GM23338 (cell line): ENCODE measurements around the gene NYAP2. TPM values are rescaled to one million over a fixed set of nuclear protein-coding genes. Genes with fewer than 3 reads are reported as not detected.

Experiments used
- ATAC-seq: fragments of 200-7000 bp; cut with Tn5 transposase; 3 replicates; pipeline ENCODE4 v1.9.1; 2020
- DNase-seq: peaks from one replicate; pipeline ENCODE4 v3.0.0-alpha.2; 2015; ENCODE audit warnings: low spot score
- H2AFZ ChIP-seq: fragments of 200-600 bp; sonication (generic); 2 replicates; pipeline ENCODE4 v1.8.0; 2016; ENCODE audit warnings: antibody characterized with exemption, mild to moderate bottlenecking, moderate library complexity
- H3F3A ChIP-seq: fragments of 200-600 bp; sonication (generic); replicated peaks from 2 replicates; pipeline ENCODE4 v1.8.0; 2017; ENCODE audit warnings: antibody characterized with exemption, mixed run types, low read depth
- H3K27ac ChIP-seq: fragments of 200-600 bp; sonication (generic); 2 replicates; pipeline ENCODE4 v1.6.1; 2016; ENCODE audit warnings: low read depth
- H3K27me3 ChIP-seq: fragments of 200-600 bp; sonication (generic); 2 replicates; pipeline ENCODE4 v1.8.0; 2016; ENCODE audit warnings: mild to moderate bottlenecking, mixed run types, moderate library complexity; ENCODE audit not compliant: insufficient read depth
- H3K36me3 ChIP-seq: fragments of 200-600 bp; sonication (generic); 2 replicates; pipeline ENCODE4 v1.8.0; 2016; ENCODE audit warnings: mild to moderate bottlenecking; ENCODE audit not compliant: insufficient read depth
- H3K4me1 ChIP-seq: fragments of 200-600 bp; sonication (generic); 2 replicates; pipeline ENCODE4 v1.8.0; 2016; ENCODE audit warnings: mild to moderate bottlenecking, moderate library complexity; ENCODE audit not compliant: insufficient read depth
- H3K4me2 ChIP-seq: fragments of 200-600 bp; sonication (generic); 2 replicates; pipeline ENCODE4 v1.7.1; 2017; ENCODE audit warnings: mixed run types
- H3K4me3 ChIP-seq: fragments of 200-600 bp; sonication (generic); 2 replicates; pipeline ENCODE4 v1.6.1; 2016; ENCODE audit warnings: mixed run types
- H3K79me2 ChIP-seq: fragments of 200-600 bp; sonication (generic); replicated peaks from 2 replicates; pipeline ENCODE4 v1.8.0; 2017; ENCODE audit warnings: mild to moderate bottlenecking; ENCODE audit not compliant: insufficient read depth
- H3K9me2 ChIP-seq: fragments of 200-600 bp; sonication (generic); 2 replicates; pipeline ENCODE4 v1.8.0; 2017; ENCODE audit not compliant: insufficient read depth
- H4K20me1 ChIP-seq: fragments of 200-600 bp; sonication (generic); replicated peaks from 2 replicates; pipeline ENCODE4 v1.8.0; 2017; ENCODE audit warnings: mild to moderate bottlenecking; ENCODE audit not compliant: insufficient read depth
- H3K27ac Mint-ChIP-seq: 2 replicates; pipeline ENCODE4 v1.8.0; 2020; ENCODE audit warnings: inconsistent platforms, mild to moderate bottlenecking, moderate library complexity, mixed read lengths
- H3K27me3 Mint-ChIP-seq: 3 replicates; pipeline ENCODE4 v1.8.0; 2022; ENCODE audit warnings: low read depth, mild to moderate bottlenecking, moderate library complexity, mixed read lengths, inconsistent platforms; ENCODE audit not compliant: insufficient read depth, poor library complexity
- H3K36me3 Mint-ChIP-seq: 3 replicates; pipeline ENCODE4 v1.8.0; 2021; ENCODE audit warnings: low read depth, mild to moderate bottlenecking, inconsistent platforms, moderate library complexity, mixed read lengths
- H3K4me1 Mint-ChIP-seq: 3 replicates; pipeline ENCODE4 v1.8.0; 2020; ENCODE audit warnings: mild to moderate bottlenecking, inconsistent platforms, mixed read lengths
- H3K4me3 Mint-ChIP-seq: 3 replicates; pipeline ENCODE4 v1.8.0; 2021; ENCODE audit warnings: moderate library complexity, mild to moderate bottlenecking, inconsistent platforms, mixed read lengths
- H3K9me3 Mint-ChIP-seq: 3 replicates; pipeline ENCODE4 v1.8.0; 2020; ENCODE audit warnings: moderate library complexity, mild to moderate bottlenecking, inconsistent platforms, mixed read lengths
- CREB1 ChIP-seq: fragments of 250-450 bp; sonication (Bioruptor Pico); IDR thresholded peaks from 2 replicates; pipeline ENCODE4 v1.5.0; 2020; ENCODE audit warnings: low read depth, mild to moderate bottlenecking, moderate library complexity
- EZH2 ChIP-seq: fragments of 200-600 bp; sonication (generic); IDR thresholded peaks from one replicate; pipeline ENCODE4 v1.8.0; 2017; ENCODE audit warnings: antibody characterized with exemption, mild to moderate bottlenecking, low read depth; ENCODE audit not compliant: unreplicated experiment
- EZH2phosphoT487 ChIP-seq: fragments of 200-600 bp; sonication (generic); IDR thresholded peaks from one replicate; pipeline ENCODE4 v1.8.1; 2018; ENCODE audit warnings: antibody characterized with exemption; ENCODE audit not compliant: unreplicated experiment
- JUNB ChIP-seq: IDR thresholded peaks from one replicate; pipeline ENCODE4 v1.6.1; 2016; ENCODE audit warnings: antibody characterized with exemption; ENCODE audit not compliant: unreplicated experiment
- NANOG ChIP-seq: IDR thresholded peaks from 2 replicates; pipeline ENCODE4 v1.6.1; 2016; ENCODE audit warnings: antibody characterized with exemption, borderline replicate concordance
- POLR2AphosphoS5 ChIP-seq: IDR thresholded peaks from 2 replicates; pipeline ENCODE4 v1.6.1; 2016; ENCODE audit warnings: antibody characterized with exemption, low read depth
- REST ChIP-seq: IDR thresholded peaks from one replicate; pipeline ENCODE4 v1.6.1; 2018; ENCODE audit warnings: antibody characterized with exemption; ENCODE audit not compliant: unreplicated experiment
- STAT1 ChIP-seq: IDR thresholded peaks from one replicate; pipeline ENCODE4 v1.6.1; 2016; ENCODE audit warnings: antibody characterized with exemption; ENCODE audit not compliant: unreplicated experiment
- ZNF114 ChIP-seq: fragments of 250-450 bp; sonication (Bioruptor Pico); IDR thresholded peaks from 2 replicates; pipeline ENCODE4 v1.5.0; 2020; ENCODE audit warnings: mild to moderate bottlenecking, moderate library complexity
- ZNF331 ChIP-seq: fragments of 250-450 bp; sonication (Bioruptor Pico); IDR thresholded peaks from 2 replicates; pipeline ENCODE4 v1.5.0; 2020; ENCODE audit warnings: low read depth, mild to moderate bottlenecking, moderate library complexity
- ZNF462 ChIP-seq: fragments of 250-450 bp; sonication (Bioruptor Pico); IDR thresholded peaks from 2 replicates; pipeline ENCODE4 v1.5.0; 2020; ENCODE audit warnings: mild to moderate bottlenecking, moderate library complexity
- polyA plus RNA-seq: library from polyadenylated mRNA; unstranded; fragments of >200 nt; fragmentation: Nextera tagmentation; extraction: Ambion mirVana; gene quantifications from 2 replicates; pipeline ENCODE4 v1.2.1, GENCODE V29; 2016
- total RNA-seq: library from RNA; depleted of rRNA; stranded (reverse); fragments of >200 nt; shearing (Covaris generic); gene quantifications from 2 replicates; pipeline ENCODE4 v1.2.3, GENCODE V29; 2014
- TF ChIP-seq, protein P1 (sequence below): IDR thresholded peaks from 2 replicates; pipeline ENCODE4 v1.6.1; 2016; ENCODE audit warnings: antibody characterized with exemption
- TF ChIP-seq, protein P2 (sequence below), 2 experiments: fragments of 200-600 bp in 1 of 2; sonication (generic) in 1 of 2; conservative IDR thresholded peaks; 2 replicates each; pipeline versions ENCODE4 v1.5.1 to v1.6.1; 2016 to 2017; ENCODE audit warnings: antibody characterized with exemption in 2 of 2, low read depth in 2 of 2, mild to moderate bottlenecking in 2 of 2, moderate library complexity in 1 of 2

Gene NYAP2
- total and polyA plus RNA-seq, 2 experiments from 2014 or later = not detected

DNA sequence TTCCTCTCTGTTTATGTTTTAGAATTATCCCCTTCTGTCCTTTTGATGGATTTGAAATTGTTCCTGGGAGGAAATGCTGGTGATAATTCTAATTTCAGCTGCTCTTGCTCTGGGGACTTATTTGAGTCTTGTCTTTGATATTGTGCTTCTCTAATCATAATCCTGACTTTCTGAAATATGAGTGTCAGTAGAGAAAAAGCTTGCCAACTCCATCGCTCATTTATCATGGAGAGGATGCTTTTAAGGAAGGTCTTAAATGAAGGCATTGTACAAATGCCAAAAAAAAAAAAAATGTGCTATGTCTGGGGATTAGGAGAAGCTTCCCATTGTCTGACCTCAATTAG lies 159.5 kb downstream of the NYAP2 start:
- Mint-ChIP-seq H3K4me1 (no peaks in the 10 kb centered on the region), H3K27me3 (no peaks in the 10 kb centered on the region), H3K27ac (no peak overlapping the region), H3K36me3 (no peaks in the 10 kb centered on the region), H3K4me3 (no peak overlapping the region), H3K9me3 (no peaks in the 10 kb centered on the region)
- Histone ChIP-seq H3F3A (no peaks in the 10 kb centered on the region), H2AFZ (no peak overlapping the region), H4K20me1 (no peaks in the 10 kb centered on the region), H3K79me2 (no peaks in the 10 kb centered on the region), H3K27ac (no peak overlapping the region), H3K4me3 (no peak overlapping the region), H3K36me3 (no peaks in the 10 kb centered on the region), H3K4me1 (no peaks in the 10 kb centered on the region), H3K27me3 (no peaks in the 10 kb centered on the region), H3K9me2 (no peaks in the 10 kb centered on the region), H3K4me2 (no peak overlapping the region)
- ATAC-seq (no peak), DNase-seq (no peak)
- no peak for TF ChIP-seq ZNF331 (CRISPR knock-in tag)
- no peak for TF ChIP-seq NANOG
- no peak for TF ChIP-seq ZNF462 (CRISPR knock-in tag)
- TF ChIP-seq, protein P1, sequence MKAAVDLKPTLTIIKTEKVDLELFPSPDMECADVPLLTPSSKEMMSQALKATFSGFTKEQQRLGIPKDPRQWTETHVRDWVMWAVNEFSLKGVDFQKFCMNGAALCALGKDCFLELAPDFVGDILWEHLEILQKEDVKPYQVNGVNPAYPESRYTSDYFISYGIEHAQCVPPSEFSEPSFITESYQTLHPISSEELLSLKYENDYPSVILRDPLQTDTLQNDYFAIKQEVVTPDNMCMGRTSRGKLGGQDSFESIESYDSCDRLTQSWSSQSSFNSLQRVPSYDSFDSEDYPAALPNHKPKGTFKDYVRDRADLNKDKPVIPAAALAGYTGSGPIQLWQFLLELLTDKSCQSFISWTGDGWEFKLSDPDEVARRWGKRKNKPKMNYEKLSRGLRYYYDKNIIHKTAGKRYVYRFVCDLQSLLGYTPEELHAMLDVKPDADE = no peak
- TF ChIP-seq EZH2phosphoT487 = no peak
- TF ChIP-seq ZNF114 (CRISPR knock-in tag) = no peak
- TF ChIP-seq STAT1 = no peak
- TF ChIP-seq REST = no peak
- TF ChIP-seq EZH2 = no peak
- no peak for TF ChIP-seq JUNB
- TF ChIP-seq, protein P2, sequence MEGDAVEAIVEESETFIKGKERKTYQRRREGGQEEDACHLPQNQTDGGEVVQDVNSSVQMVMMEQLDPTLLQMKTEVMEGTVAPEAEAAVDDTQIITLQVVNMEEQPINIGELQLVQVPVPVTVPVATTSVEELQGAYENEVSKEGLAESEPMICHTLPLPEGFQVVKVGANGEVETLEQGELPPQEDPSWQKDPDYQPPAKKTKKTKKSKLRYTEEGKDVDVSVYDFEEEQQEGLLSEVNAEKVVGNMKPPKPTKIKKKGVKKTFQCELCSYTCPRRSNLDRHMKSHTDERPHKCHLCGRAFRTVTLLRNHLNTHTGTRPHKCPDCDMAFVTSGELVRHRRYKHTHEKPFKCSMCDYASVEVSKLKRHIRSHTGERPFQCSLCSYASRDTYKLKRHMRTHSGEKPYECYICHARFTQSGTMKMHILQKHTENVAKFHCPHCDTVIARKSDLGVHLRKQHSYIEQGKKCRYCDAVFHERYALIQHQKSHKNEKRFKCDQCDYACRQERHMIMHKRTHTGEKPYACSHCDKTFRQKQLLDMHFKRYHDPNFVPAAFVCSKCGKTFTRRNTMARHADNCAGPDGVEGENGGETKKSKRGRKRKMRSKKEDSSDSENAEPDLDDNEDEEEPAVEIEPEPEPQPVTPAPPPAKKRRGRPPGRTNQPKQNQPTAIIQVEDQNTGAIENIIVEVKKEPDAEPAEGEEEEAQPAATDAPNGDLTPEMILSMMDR (conservative IDR thresholded peaks at IDR 0.05; ENCODE audit: low read depth in 2 of 2) = no peak
- TF ChIP-seq POLR2AphosphoS5 = no peak
- TF ChIP-seq CREB1 (CRISPR knock-in tag) = no peak
